H1 (cell line): ENCODE measurements around the gene SPPL3. TPM values are rescaled to one million over a fixed set of nuclear protein-coding genes. Genes with fewer than 3 reads are reported as not detected.

ENCODE experiments used
- CTCF ChIA-PET: fragments of 300-600 bp; sonication (Branson Sonifier 250); formaldehyde crosslinking; loops from one replicate; lab custom pipeline; 2021; ENCODE audit not compliant: partially characterized antibody; lab: Charles Lee
- POLR2A ChIA-PET: fragments of 300-600 bp; sonication (Branson Sonifier 250); formaldehyde crosslinking; loops from one replicate; lab custom pipeline; 2021; ENCODE audit warnings: inconsistent platforms; ENCODE audit not compliant: partially characterized antibody; lab: Charles Lee
- DNase-seq, 2 experiments: peaks; one replicate each; pipeline versions ENCODE4 v3.0.0 to v3.0.0-alpha.2; 2010 to 2022; ENCODE audit warnings: low spot score in 2 of 2, low read depth in 1 of 2, mixed read lengths in 1 of 2
- FAIRE-seq: peaks from 2 replicates; lab custom pipeline; 2011; peaks lifted over from hg19 to GRCh38; lab: Jason Lieb, UNC
- H2AFZ ChIP-seq: 2 replicates; pipeline ENCODE4 v1.8.1; 2012; ENCODE audit warnings: low read length, inconsistent platforms
- H2AK5ac ChIP-seq: 2 replicates; pipeline ENCODE4 v1.6.1; 2013; ENCODE audit warnings: low read depth, low read length
- H2BK120ac ChIP-seq: replicated peaks from 2 replicates; pipeline ENCODE3; 2013; ENCODE audit warnings: low read depth, low read length, inconsistent platforms
- H2BK12ac ChIP-seq: 2 replicates; pipeline ENCODE4 v1.6.1; 2013; ENCODE audit warnings: low read depth, low read length
- H2BK15ac ChIP-seq: 2 replicates; pipeline ENCODE4 v1.6.1; 2013; ENCODE audit warnings: low read length
- H2BK20ac ChIP-seq: 2 replicates; pipeline ENCODE4 v1.6.1; 2013; ENCODE audit warnings: low read length
- H2BK5ac ChIP-seq: 2 replicates; pipeline ENCODE4 v1.6.1; 2013; ENCODE audit warnings: low read depth, low read length
- H3K14ac ChIP-seq: 2 replicates; pipeline ENCODE4 v1.6.1; 2013; ENCODE audit warnings: inconsistent platforms; ENCODE audit not compliant: insufficient read length
- H3K18ac ChIP-seq: 2 replicates; pipeline ENCODE4 v1.6.1; 2013; ENCODE audit warnings: low read length; ENCODE audit errors: extremely low read depth
- H3K23ac ChIP-seq: 2 replicates; pipeline ENCODE4 v1.6.1; 2013; ENCODE audit warnings: inconsistent platforms; ENCODE audit not compliant: insufficient read length
- H3K23me2 ChIP-seq: 2 replicates; pipeline ENCODE4 v1.6.1; 2013; ENCODE audit warnings: low read depth, low read length
- H3K27ac ChIP-seq: 2 replicates; pipeline ENCODE4 v1.6.1; 2011; ENCODE audit warnings: low read depth, low read length, inconsistent platforms
- H3K27me3 ChIP-seq, 4 experiments: replicated peaks in 1 of 4; 1 replicate in 1 of 4; 2 replicates in 3 of 4; pipeline versions ENCODE4 v1.6.1 to v1.8.1; 2011 to 2013; ENCODE audit warnings: low read length in 3 of 4, mild to moderate bottlenecking in 3 of 4, inconsistent platforms in 2 of 4, mixed read lengths in 2 of 4, moderate library complexity in 1 of 4; ENCODE audit not compliant: control insufficient read depth in 3 of 4, insufficient read depth in 3 of 4; ENCODE audit errors: extremely low read depth in 1 of 4
- H3K36me3 ChIP-seq, 4 experiments: 2 replicates each; pipeline versions ENCODE4 v1.6.1 to v1.8.1; 2011 to 2013; ENCODE audit warnings: mild to moderate bottlenecking in 4 of 4, low read length in 3 of 4, moderate library complexity in 2 of 4, control low read depth in 1 of 4, inconsistent platforms in 1 of 4; ENCODE audit not compliant: insufficient read depth in 4 of 4, control insufficient read depth in 2 of 4
- H3K4ac ChIP-seq: replicated peaks from 2 replicates; pipeline ENCODE3; 2013; ENCODE audit warnings: low read length, low read depth, mixed read lengths, inconsistent platforms; ENCODE audit not compliant: insufficient read length
- H3K4me1 ChIP-seq, 4 experiments: replicated peaks in 1 of 4; 1 replicate in 1 of 4; 2 replicates in 3 of 4; pipeline versions ENCODE4 v1.6.1 to v1.8.1; 2011 to 2013; ENCODE audit warnings: low read length in 3 of 4, inconsistent platforms in 2 of 4, mixed read lengths in 1 of 4; ENCODE audit not compliant: insufficient read depth in 4 of 4, control insufficient read depth in 3 of 4
- H3K4me2 ChIP-seq, 2 experiments: 2 replicates each; pipeline versions ENCODE4 v1.6.1 to v1.8.1; 2011 to 2013; ENCODE audit warnings: low read depth in 2 of 2, low read length in 2 of 2, control low read depth in 1 of 2, inconsistent platforms in 1 of 2, mild to moderate bottlenecking in 1 of 2; ENCODE audit not compliant: insufficient read depth in 1 of 2
- H3K4me3 ChIP-seq, 4 experiments: fragments of 200-600, 300-600 bp in 1 of 4; sonication (generic), shearing (Covaris generic), sonication (Bioruptor Twin) in 1 of 4; 2 replicates each; pipeline versions ENCODE4 v1.5.1 to v1.8.1; 2011 to 2016; ENCODE audit warnings: low read length in 4 of 4, low read depth in 3 of 4, control low read depth in 2 of 4, inconsistent platforms in 2 of 4, mild to moderate bottlenecking in 2 of 4, mixed read lengths in 1 of 4, moderate library complexity in 1 of 4; ENCODE audit not compliant: insufficient read depth in 2 of 4; ENCODE audit errors: extremely low read depth in 1 of 4
- H3K56ac ChIP-seq: replicated peaks from 2 replicates; pipeline ENCODE3; 2013; ENCODE audit warnings: low read depth, mild to moderate bottlenecking, mixed read lengths, low read length, inconsistent platforms; ENCODE audit not compliant: insufficient read length
- H3K79me1 ChIP-seq: 2 replicates; pipeline ENCODE4 v1.6.1; 2013; ENCODE audit warnings: low read depth, low read length, control low read depth
- H3K79me2 ChIP-seq, 2 experiments: 2 replicates each; pipeline versions ENCODE4 v1.6.1 to v1.8.1; 2012 to 2013; ENCODE audit warnings: low read length in 2 of 2, mild to moderate bottlenecking in 2 of 2, inconsistent platforms in 1 of 2; ENCODE audit not compliant: insufficient read depth in 2 of 2, control insufficient read depth in 1 of 2
- H3K9ac ChIP-seq, 4 experiments: replicated peaks in 1 of 4; 1 replicate in 1 of 4; 2 replicates in 3 of 4; pipeline versions ENCODE4 v1.6.1 to v1.8.1; 2011 to 2013; ENCODE audit warnings: low read depth in 3 of 4, low read length in 3 of 4, control low read depth in 2 of 4, mild to moderate bottlenecking in 2 of 4, moderate library complexity in 2 of 4, inconsistent platforms in 1 of 4; ENCODE audit errors: extremely low read depth in 1 of 4
- H3K9me3 ChIP-seq, 2 experiments: 2 replicates each; pipeline versions ENCODE4 v1.6.1 to v1.8.1; 2012 to 2013; ENCODE audit warnings: mild to moderate bottlenecking in 2 of 2, moderate library complexity in 2 of 2, control low read depth in 1 of 2, inconsistent platforms in 1 of 2, low read depth in 1 of 2, low read length in 1 of 2, mixed read lengths in 1 of 2; ENCODE audit not compliant: insufficient read depth in 2 of 2
- H4K20me1 ChIP-seq, 2 experiments: replicated peaks in 1 of 2; 2 replicates each; pipeline versions ENCODE3 to v1.8.1; 2011 to 2013; ENCODE audit warnings: inconsistent platforms in 2 of 2, low read length in 2 of 2, mild to moderate bottlenecking in 1 of 2; ENCODE audit not compliant: insufficient read depth in 2 of 2, control insufficient read depth in 1 of 2
- H4K5ac ChIP-seq: 2 replicates; pipeline ENCODE4 v1.6.1; 2013; ENCODE audit warnings: low read length, low read depth, mixed read lengths, inconsistent platforms; ENCODE audit not compliant: insufficient read length
- H4K8ac ChIP-seq: 2 replicates; pipeline ENCODE4 v1.8.0; 2013; ENCODE audit warnings: mild to moderate bottlenecking, moderate library complexity, low read length, inconsistent platforms; ENCODE audit not compliant: insufficient read depth; ENCODE audit errors: extremely low read depth
- H4K91ac ChIP-seq: replicated peaks from 2 replicates; pipeline ENCODE3; 2013; ENCODE audit warnings: low read length, mixed read lengths, inconsistent platforms; ENCODE audit not compliant: insufficient read length
- BRCA1 ChIP-seq: IDR thresholded peaks from 2 replicates; pipeline ENCODE4 v1.6.1; 2012; ENCODE audit warnings: low read depth, low read length, improper control_type of control experiment
- CHD1 ChIP-seq: IDR thresholded peaks from 2 replicates; pipeline ENCODE4 v1.6.1; 2012; ENCODE audit warnings: low read depth, low read length, improper control_type of control experiment
- CREB1 ChIP-seq: IDR thresholded peaks from 2 replicates; pipeline ENCODE4 v1.6.1; 2012; ENCODE audit warnings: inconsistent platforms
- HDAC6 ChIP-seq: IDR thresholded peaks from one replicate; pipeline ENCODE4 v1.7.1; 2012; ENCODE audit warnings: low read depth, mild to moderate bottlenecking, inconsistent platforms, low read length, moderate library complexity
- POLR2AphosphoS5 ChIP-seq: IDR thresholded peaks from 2 replicates; pipeline ENCODE4 v1.6.1; 2011; ENCODE audit warnings: low read depth, low read length
- RFX5 ChIP-seq: IDR thresholded peaks from 2 replicates; pipeline ENCODE4 v1.6.1; 2011; ENCODE audit warnings: low read depth, low read length, improper control_type of control experiment, borderline replicate concordance
- RXRA ChIP-seq: IDR thresholded peaks from 2 replicates; pipeline ENCODE4 v1.6.1; 2011; ENCODE audit warnings: low read depth, mild to moderate bottlenecking, low read length, moderate library complexity; ENCODE audit not compliant: insufficient read depth
- SIN3A ChIP-seq, 2 experiments: IDR thresholded peaks in 1 of 2; conservative IDR thresholded peaks in 1 of 2; 2 replicates each; pipeline ENCODE4 v1.6.1; 2011 to 2012; ENCODE audit warnings: low read length in 2 of 2, improper control_type of control experiment in 1 of 2, low read depth in 1 of 2, mild to moderate bottlenecking in 1 of 2
- SP1 ChIP-seq: IDR thresholded peaks from 2 replicates; pipeline ENCODE4 v1.6.1; 2011; ENCODE audit warnings: low read depth, low read length
- SUZ12 ChIP-seq: fragments of 200-600 bp; sonication (generic); IDR thresholded peaks from 2 replicates; pipeline ENCODE4 v1.6.1; 2012; ENCODE audit warnings: mild to moderate bottlenecking, inconsistent platforms, low read length, moderate library complexity, mixed read lengths
- YY1 ChIP-seq: IDR thresholded peaks from 2 replicates; pipeline ENCODE4 v1.6.1; 2011; ENCODE audit warnings: low read depth, mild to moderate bottlenecking, low read length
- WGBS, 2 experiments: shearing (Covaris generic) in 1 of 2; methylation state at CpG; one replicate each; pipeline versions ENCODE4 v1.1.6 to v1.1.7; 2013 to 2015; ENCODE audit warnings: low lambda C conversion rate in 2 of 2, mixed read lengths in 2 of 2, inconsistent platforms in 1 of 2, low coverage in 1 of 2, missing lambda C conversion rate in 1 of 2; ENCODE audit not compliant: insufficient replicate concordance in 2 of 2, insufficient coverage in 1 of 2, insufficient read length in 1 of 2; ENCODE audit errors: extremely low coverage in 1 of 2, missing lambda C conversion rate in 1 of 2; 5-methylcytosine and 5-hydroxymethylcytosine counted together
- polyA plus RNA-seq, 7 experiments: library from polyadenylated mRNA; depleted of rRNA in 3 of 7; stranded (reverse) in 5 of 7; unstranded in 2 of 7; fragments of >200 nt in 5 of 7; fragments of 200-250 nt in 2 of 7; gene quantifications; 1 replicate in 5 of 7; 2 replicates in 1 of 7; 4 replicates in 1 of 7; pipeline versions ENCODE4 v1.2.1 to v1.2.3, GENCODE V29; 2011 to 2013; ENCODE audit warnings: missing spikeins in 2 of 7, mixed read lengths in 2 of 7
- total RNA-seq: library from RNA; stranded (reverse); fragmentation: NEBNext Ultra II Directional; extraction: Animal tissue kit (Norgen Biotek cat#: 25700); gene quantifications from 2 replicates; pipeline ENCODE4 v1.2.1, GENCODE V29; 2021
- TF ChIP-seq, protein P1 (sequence below), 3 experiments: IDR thresholded peaks; 1 replicate in 2 of 3; 2 replicates in 1 of 3; pipeline versions ENCODE4 v1.5.1 to v1.6.1; 2011; ENCODE audit warnings: low read length in 3 of 3, mild to moderate bottlenecking in 3 of 3, inconsistent platforms in 2 of 3, low read depth in 1 of 3, moderate library complexity in 1 of 3; ENCODE audit not compliant: insufficient read depth in 1 of 3; ENCODE audit errors: control extremely low read depth in 1 of 3

SPPL3 gene
- total and polyA plus RNA-seq, 2 of the 8 experiments (the other 6 are each of a cell fraction or from before 2014, with no cell fraction given) = 27.3 to 48.4 TPM

DNA sequence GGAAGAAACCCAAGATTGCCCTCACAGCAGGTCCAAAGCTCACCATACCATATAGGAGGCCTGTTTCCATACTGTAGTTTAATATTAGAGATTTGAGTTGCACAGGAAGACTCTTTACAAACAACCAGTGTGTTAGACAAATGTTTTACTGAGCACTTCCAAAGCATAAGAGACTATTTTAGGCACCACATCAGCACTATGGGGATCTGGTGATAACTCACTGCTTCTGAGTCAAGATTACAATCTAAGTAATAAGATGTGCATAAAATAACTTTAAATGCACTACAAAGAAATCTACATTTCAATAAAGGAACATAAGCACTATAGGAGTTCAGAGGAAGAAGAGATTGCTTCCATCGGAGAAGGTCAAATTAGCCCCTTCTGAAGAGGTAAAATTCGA is 71.4 kb downstream of the SPPL3 start:
- no peak overlapping the region for H2AK5ac ChIP-seq
- H4K20me1 ChIP-seq = peaks cover 5 to 6% of the 10 kb centered on the region in 2 experiments
- no peak overlapping the region for H3K4me2 ChIP-seq
- peaks cover 0 to 7% (median 4%) of the 10 kb centered on the region in 4 experiments; a peak in 1 of 7 replicates for H3K4me1 ChIP-seq
- H2BK12ac ChIP-seq = no peak overlapping the region
- H3K18ac ChIP-seq = no peak overlapping the region
- no peak overlapping the region for H4K5ac ChIP-seq
- H3K27ac ChIP-seq = no peak overlapping the region
- no peak overlapping the region for H2BK5ac ChIP-seq
- H3K56ac ChIP-seq = no peak overlapping the region
- no peak overlapping the region for H4K91ac ChIP-seq
- H2AFZ ChIP-seq = no peak overlapping the region
- no peak overlapping the region for H3K14ac ChIP-seq
- no peak overlapping the region for H3K9ac ChIP-seq
- H3K9me3 ChIP-seq = no peaks in the 10 kb centered on the region; a peak in 1 of 4 replicates
- H3K27me3 ChIP-seq = no peaks in the 10 kb centered on the region
- CTCF ChIA-PET = interaction anchor here (0.6 to 1.2 kb wide), 7 partner anchors 10 to 183 kb away, joined by 3 to 4 read pairs (median 3); no protein-coding TSS in a partner anchor
- peaks cover 0 to 39% of the 10 kb centered on the region in 2 experiments; a peak in 2 of 4 replicates for H3K79me2 ChIP-seq
- no peaks in the 10 kb centered on the region for H3K36me3 ChIP-seq
- no peak overlapping the region for H3K4me3 ChIP-seq
- H2BK20ac ChIP-seq = no peak overlapping the region
- H3K79me1 ChIP-seq = peaks cover 2% of the 10 kb centered on the region; the same call in 1 of the 2 replicates
- H3K4ac ChIP-seq = no peak overlapping the region
- H3K23me2 ChIP-seq = no peaks in the 10 kb centered on the region; the same call in 1 of the 2 replicates
- H2BK120ac ChIP-seq = no peak overlapping the region
- no peak overlapping the region for H4K8ac ChIP-seq
- 83% methylated on average over 2 of the region's 2 CpGs; no CpG with 5 or more reads in 1 of the 2 experiments for WGBS, 2 experiments
- DNase-seq (no peak), FAIRE-seq (no peak)
- no peak overlapping the region for H2BK15ac ChIP-seq
- POLR2A ChIA-PET = interaction anchor here (0.6 kb wide), 1 partner anchor 100 kb away, joined by 3 read pairs; no protein-coding TSS in a partner anchor
- no peak overlapping the region for H3K23ac ChIP-seq
- TF ChIP-seq RXRA (no peak), CREB1 (no peak), BRCA1 (no peak), SUZ12 (no peak), SP1 (no peak), YY1 (no peak), RFX5 (no peak), POLR2AphosphoS5 (no peak), CHD1 (no peak), SIN3A (conservative IDR thresholded peaks at IDR 0.05 in 1 of 2, IDR thresholded peaks at IDR 0.05 in 1 of 2; ENCODE audit: low read depth in 1 of 2, low read length in 2 of 2) (no peak), HDAC6 (no peak)
- TF ChIP-seq, protein P1, sequence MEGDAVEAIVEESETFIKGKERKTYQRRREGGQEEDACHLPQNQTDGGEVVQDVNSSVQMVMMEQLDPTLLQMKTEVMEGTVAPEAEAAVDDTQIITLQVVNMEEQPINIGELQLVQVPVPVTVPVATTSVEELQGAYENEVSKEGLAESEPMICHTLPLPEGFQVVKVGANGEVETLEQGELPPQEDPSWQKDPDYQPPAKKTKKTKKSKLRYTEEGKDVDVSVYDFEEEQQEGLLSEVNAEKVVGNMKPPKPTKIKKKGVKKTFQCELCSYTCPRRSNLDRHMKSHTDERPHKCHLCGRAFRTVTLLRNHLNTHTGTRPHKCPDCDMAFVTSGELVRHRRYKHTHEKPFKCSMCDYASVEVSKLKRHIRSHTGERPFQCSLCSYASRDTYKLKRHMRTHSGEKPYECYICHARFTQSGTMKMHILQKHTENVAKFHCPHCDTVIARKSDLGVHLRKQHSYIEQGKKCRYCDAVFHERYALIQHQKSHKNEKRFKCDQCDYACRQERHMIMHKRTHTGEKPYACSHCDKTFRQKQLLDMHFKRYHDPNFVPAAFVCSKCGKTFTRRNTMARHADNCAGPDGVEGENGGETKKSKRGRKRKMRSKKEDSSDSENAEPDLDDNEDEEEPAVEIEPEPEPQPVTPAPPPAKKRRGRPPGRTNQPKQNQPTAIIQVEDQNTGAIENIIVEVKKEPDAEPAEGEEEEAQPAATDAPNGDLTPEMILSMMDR (IDR thresholded peaks at IDR 0.05; ENCODE audit: control extremely low read depth in 1 of 3, insufficient read depth in 1 of 3, low read depth in 1 of 3, low read length in 3 of 3) = no peak
